Panc1 (cell line): ENCODE results near the gene SH3TC2.

ENCODE experiments used
- POLR2AphosphoS5 ChIP-seq: IDR thresholded peaks from 2 replicates; pipeline ENCODE4 v1.6.1; 2012; ENCODE audit warnings: mild to moderate bottlenecking, low read depth, low read length, moderate library complexity
- SIN3A ChIP-seq: IDR thresholded peaks from 2 replicates; pipeline ENCODE4 v1.6.1; 2012; ENCODE audit warnings: low read depth, mild to moderate bottlenecking, low read length, moderate library complexity, borderline replicate concordance; ENCODE audit not compliant: insufficient read depth
- TF ChIP-seq, protein P1 (sequence below): fragments of 450-650 bp; IDR thresholded peaks from 2 replicates; pipeline ENCODE4 v1.5.1; 2017; ENCODE audit warnings: mild to moderate bottlenecking

DNA sequence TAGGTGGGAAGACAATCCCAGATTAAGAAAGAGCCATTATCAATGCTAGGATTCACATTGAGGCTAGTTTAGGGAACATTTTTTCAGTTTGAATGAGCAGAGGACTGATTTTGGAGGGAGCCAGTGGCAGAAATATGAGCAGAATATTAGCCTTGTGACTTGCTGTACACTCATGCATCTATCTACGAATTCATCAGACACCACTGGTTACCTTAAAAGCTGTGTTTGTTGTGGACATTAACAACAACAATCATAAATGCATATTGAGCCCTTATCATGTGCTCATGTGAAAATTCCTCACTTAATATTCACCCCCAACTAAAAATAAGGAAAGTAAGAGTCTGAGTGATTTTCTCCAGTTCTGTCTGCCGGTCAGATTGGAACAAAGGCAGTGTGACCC, 9.9 kb upstream of the SH3TC2 start:
- TF ChIP-seq, protein P1, sequence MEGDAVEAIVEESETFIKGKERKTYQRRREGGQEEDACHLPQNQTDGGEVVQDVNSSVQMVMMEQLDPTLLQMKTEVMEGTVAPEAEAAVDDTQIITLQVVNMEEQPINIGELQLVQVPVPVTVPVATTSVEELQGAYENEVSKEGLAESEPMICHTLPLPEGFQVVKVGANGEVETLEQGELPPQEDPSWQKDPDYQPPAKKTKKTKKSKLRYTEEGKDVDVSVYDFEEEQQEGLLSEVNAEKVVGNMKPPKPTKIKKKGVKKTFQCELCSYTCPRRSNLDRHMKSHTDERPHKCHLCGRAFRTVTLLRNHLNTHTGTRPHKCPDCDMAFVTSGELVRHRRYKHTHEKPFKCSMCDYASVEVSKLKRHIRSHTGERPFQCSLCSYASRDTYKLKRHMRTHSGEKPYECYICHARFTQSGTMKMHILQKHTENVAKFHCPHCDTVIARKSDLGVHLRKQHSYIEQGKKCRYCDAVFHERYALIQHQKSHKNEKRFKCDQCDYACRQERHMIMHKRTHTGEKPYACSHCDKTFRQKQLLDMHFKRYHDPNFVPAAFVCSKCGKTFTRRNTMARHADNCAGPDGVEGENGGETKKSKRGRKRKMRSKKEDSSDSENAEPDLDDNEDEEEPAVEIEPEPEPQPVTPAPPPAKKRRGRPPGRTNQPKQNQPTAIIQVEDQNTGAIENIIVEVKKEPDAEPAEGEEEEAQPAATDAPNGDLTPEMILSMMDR, result no peak
- TF ChIP-seq POLR2AphosphoS5 (no peak), SIN3A (no peak)
